Measurements from ENCODE around the gene TECTA.

GRCh38 chr11:121199516-121199915 lies 98.5 kb downstream of the TECTA start:
- no peak for TF ChIP-seq CTCF (conservative IDR thresholded peaks at IDR 0.05 in 1 of 2, IDR thresholded peaks at IDR 0.05 in 1 of 2; ENCODE audit: low read depth in 1 of 2, low read length in 2 of 2)
- TF ChIP-seq EZH2 (IDR thresholded peaks at IDR 0.05; ENCODE audit: low read length, missing control alignments) = no peak
